ENCODE data around the gene LEO1.

DNA sequence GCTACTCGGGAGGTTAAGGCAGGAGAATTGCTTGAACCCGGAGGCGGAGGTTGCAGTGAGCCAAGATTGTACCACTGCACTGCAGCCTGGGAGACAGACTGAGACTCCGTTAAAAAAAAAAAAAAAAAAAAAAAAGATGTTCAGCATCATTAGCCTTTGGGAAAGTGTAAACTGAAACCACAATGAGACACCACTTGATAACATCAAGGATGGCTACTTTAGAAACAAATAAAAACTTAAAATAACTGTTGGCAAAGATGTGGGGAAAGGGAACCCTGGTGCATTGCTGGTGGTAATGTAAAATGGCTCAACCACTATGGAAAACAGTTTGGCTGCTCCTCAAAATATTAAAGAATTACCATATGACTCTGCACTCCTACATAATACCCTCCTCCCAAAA, 1.9 kb downstream of the LEO1 start:
- TF ChIP-seq CTCF (IDR thresholded peaks at IDR 0.05): no peak
- no peak for TF ChIP-seq POLR2A (IDR thresholded peaks at IDR 0.05)
- no peak for TF ChIP-seq EP300 (IDR thresholded peaks at IDR 0.05)

Data from tibial nerve (tissue), 4 donors.